SK-N-MC (cell line): ENCODE results near the gene ATP10B.

Experiments
- EZH2 ChIP-seq: fragments of 200-600 bp; sonication (generic); IDR thresholded peaks from one replicate; pipeline ENCODE4 v1.6.1; 2017; ENCODE audit warnings: antibody characterized with exemption
- FOXP2 ChIP-seq: optimal IDR thresholded peaks from 2 replicates; pipeline ENCODE3; 2011; ENCODE audit warnings: mild to moderate bottlenecking, moderate library complexity; ENCODE audit not compliant: insufficient read depth; ENCODE audit errors: extremely low read length, control extremely low read depth
- POLR2AphosphoS5 ChIP-seq: IDR thresholded peaks from 2 replicates; pipeline ENCODE4 v1.6.1; 2012; ENCODE audit warnings: mild to moderate bottlenecking, low read depth, low read length, borderline replicate concordance

- no peak for TF ChIP-seq EZH2
- TF ChIP-seq POLR2AphosphoS5: no peak
- TF ChIP-seq FOXP2: no peak
Observed at GRCh38 chr5:160769301-160769700, 82.7 kb downstream of the ATP10B start.
